K562 (cell line): Measurements from ENCODE around the gene CST4. TPM values are rescaled to one million over a fixed set of nuclear protein-coding genes. Genes with fewer than 3 reads are reported as not detected.
"Not testable (repeated sequence)": the region's sequence is repeated elsewhere in the genome, so short reads cannot be mapped to it uniquely, and the experiment has no call there.

Experiments used
- ATAC-seq: fragments of 200-7000 bp; cut with Tn5 transposase; 3 replicates; pipeline ENCODE4 v1.9.1; 2020; ENCODE audit warnings: moderate library complexity
- BruUV-seq: library from RNA; stranded (reverse); fragments of 400-500 nt; replicated peaks from 2 replicates; lab custom pipeline; 2021; lab: Mats Ljungman, UMichigan
- CTCF ChIA-PET: fragments of 300-600 bp; formaldehyde crosslinking; extraction: SDS; loops from one replicate; lab custom pipeline; 2021; ENCODE audit warnings: low intra/inter-chr PET ratio; lab: Yijun Ruan, JAX
- POLR2A ChIA-PET: fragments of 300-600, 350-650 bp; sonication (Branson Sonifier 250); formaldehyde crosslinking; extraction: SDS; loops from one replicate; lab custom pipeline; 2021; ENCODE audit warnings: antibody characterized with exemption, inconsistent platforms; lab: Yijun Ruan, JAX
- DNase-seq, 4 experiments: peaks; one replicate each; pipeline versions ENCODE4 v3.0.0 to v3.0.0-alpha.2; 2011 to 2018; ENCODE audit warnings: low spot score in 3 of 4, mixed read lengths in 3 of 4; ENCODE audit errors: extremely low read depth in 1 of 4
- FAIRE-seq: peaks from 2 replicates; lab custom pipeline; 2011; peaks lifted over from hg19 to GRCh38; lab: Jason Lieb, UNC
- H2AFZ ChIP-seq: 2 replicates; pipeline ENCODE4 v1.6.0; 2011; ENCODE audit warnings: low read depth, low read length, control low read depth, inconsistent platforms
- H3K27ac ChIP-seq: fragments of 200-600 bp; 3 replicates; pipeline ENCODE4 v1.8.0; 2011; ENCODE audit warnings: low read depth, mild to moderate bottlenecking, control low read depth, inconsistent platforms, low read length, moderate library complexity, mixed read lengths; ENCODE audit errors: extremely low read depth
- H3K27me3 ChIP-seq, 2 experiments: fragments of 300-600 bp in 1 of 2; 2 replicates in 1 of 2; 3 replicates in 1 of 2; pipeline versions ENCODE4 v1.6.0 to v1.8.0; 2011; ENCODE audit warnings: inconsistent platforms in 2 of 2, low read length in 2 of 2, mild to moderate bottlenecking in 1 of 2, mixed read lengths in 1 of 2, moderate library complexity in 1 of 2; ENCODE audit not compliant: control insufficient read depth in 2 of 2, insufficient read depth in 2 of 2
- H3K36me3 ChIP-seq: fragments of 300-600 bp; 3 replicates; pipeline ENCODE4 v1.8.0; 2011; ENCODE audit warnings: mild to moderate bottlenecking, low read length, inconsistent platforms; ENCODE audit not compliant: control insufficient read depth, insufficient read depth
- H3K4me1 ChIP-seq, 2 experiments: fragments of 200-600 bp in 1 of 2; replicated peaks in 1 of 2; 2 replicates in 1 of 2; 3 replicates in 1 of 2; pipeline versions ENCODE4 v1.5.1 to v1.8.0; 2011; ENCODE audit warnings: inconsistent platforms in 2 of 2, low read length in 2 of 2, mild to moderate bottlenecking in 1 of 2, mixed read lengths in 1 of 2, moderate library complexity in 1 of 2; ENCODE audit not compliant: control insufficient read depth in 2 of 2, insufficient read depth in 2 of 2
- H3K4me2 ChIP-seq: 2 replicates; pipeline ENCODE4 v1.6.1; 2011; ENCODE audit warnings: low read length, control low read depth, inconsistent platforms, mixed read lengths; ENCODE audit not compliant: insufficient read depth
- H3K4me3 ChIP-seq: fragments of 200-600 bp; sonication (generic), shearing (Covaris generic); 2 replicates; pipeline ENCODE4 v1.5.1; 2016; ENCODE audit warnings: control low read depth, inconsistent platforms
- H3K79me2 ChIP-seq: fragments of 200-600 bp; 3 replicates; pipeline ENCODE4 v1.8.0; 2011; ENCODE audit warnings: low read length, inconsistent platforms; ENCODE audit not compliant: control insufficient read depth, insufficient read depth
- H3K9ac ChIP-seq, 2 experiments: 2 replicates each; pipeline versions ENCODE4 v1.6.0 to v1.6.1; 2011; ENCODE audit warnings: low read depth in 2 of 2, low read length in 2 of 2, control low read depth in 1 of 2, inconsistent platforms in 1 of 2, mild to moderate bottlenecking in 1 of 2, mixed read lengths in 1 of 2; ENCODE audit not compliant: insufficient read depth in 1 of 2
- H3K9me1 ChIP-seq: one replicate; pipeline ENCODE4 v1.6.0; 2011; ENCODE audit warnings: inconsistent platforms, mild to moderate bottlenecking, low read length, moderate library complexity; ENCODE audit not compliant: control insufficient read depth, insufficient read depth
- H3K9me3 ChIP-seq: replicated peaks from 2 replicates; pipeline ENCODE4 v1.5.1; 2011; ENCODE audit warnings: low read depth, low read length, inconsistent platforms; ENCODE audit not compliant: control insufficient read depth, insufficient read depth
- H4K20me1 ChIP-seq: replicated peaks from 2 replicates; pipeline ENCODE4 v1.6.1; 2011; ENCODE audit warnings: low read length, inconsistent platforms, mixed read lengths; ENCODE audit not compliant: control insufficient read depth, insufficient read depth
- ZNF408 ChIP-seq: fragments of 250-450 bp; sonication (Bioruptor Pico); IDR thresholded peaks from 2 replicates; pipeline ENCODE4 v1.4.0; 2020; ENCODE audit warnings: low read depth, mild to moderate bottlenecking, moderate library complexity
- WGBS: fragments of 100-300 bp; shearing (Covaris generic); methylation state at CpG from one replicate; pipeline ENCODE4 v1.1.6; 2016; ENCODE audit warnings: low coverage, mixed read lengths; ENCODE audit not compliant: insufficient coverage; ENCODE audit errors: missing lambda C conversion rate; 5-methylcytosine and 5-hydroxymethylcytosine counted together
- in situ Hi-C: fragments of 300-500 bp; cut with MboI; formaldehyde crosslinking; loops from 4 replicates; pipeline ENCODE4 v1.15.0; 2018; ENCODE audit warnings: inconsistent platforms, mixed read lengths
- intact Hi-C: fragments of 100-400 bp; cut with micrococcal nuclease; formaldehyde crosslinking; loops from 2 replicates; pipeline ENCODE4 v1.14.2; 2022
- polyA plus RNA-seq, 8 experiments: library from polyadenylated mRNA; depleted of rRNA in 4 of 8; stranded (reverse) in 5 of 8; unstranded in 3 of 8; fragments of >200 nt; fragmentation: Nextera tagmentation in 2 of 8; fragmentation: Illumina TruSeq in 1 of 8; extraction: Ambion mirVana in 2 of 8; extraction: Trizol in 1 of 8; gene quantifications; 2 replicates each; pipeline versions ENCODE4 v1.2.1 to v1.2.3, GENCODE V29; 2011 to 2014; ENCODE audit warnings: inconsistent platforms in 1 of 8, missing spikeins in 1 of 8
- total RNA-seq, 7 experiments: library from RNA; depleted of rRNA in 6 of 7; stranded (reverse); fragments of >200 nt in 6 of 7; fragmentation: Illumina TruSeq in 2 of 7; extraction: Trizol in 2 of 7; gene quantifications; 2 replicates each; pipeline versions ENCODE4 v1.2.1 to v1.2.3, GENCODE V29; 2011 to 2021; ENCODE audit warnings: low replicate concordance in 1 of 7

CST4 gene
- total and polyA plus RNA-seq, 9 of the 15 experiments (the other 6 are each of a cell fraction or from before 2014, with no cell fraction given), result not detected

- H3K4me2 ChIP-seq, H4K20me1 ChIP-seq, H3K79me2 ChIP-seq, H3K27ac ChIP-seq, ATAC-seq, BruUV-seq, in situ Hi-C loops, DNase-seq, H3K27me3 ChIP-seq, CTCF ChIA-PET, intact Hi-C loops, H3K9me3 ChIP-seq, H3K4me1 ChIP-seq, FAIRE-seq, H2AFZ ChIP-seq, H3K4me3 ChIP-seq, H3K9ac ChIP-seq, H3K36me3 ChIP-seq, POLR2A ChIA-PET, H3K9me1 ChIP-seq: not testable (repeated sequence)
Observed at GRCh38 chr20:23711778-23712177, 22.9 kb upstream of the CST4 start.

- 0% methylated on average over 2 of the region's 4 CpGs for WGBS
- no peaks in the 10 kb centered on the region for H3K9me1 ChIP-seq
- ATAC-seq, result no peak
- intact Hi-C loops, result no loop called here
- ChIA-PET POLR2A (no interaction called here), CTCF (no interaction called here)
- H3K4me1 ChIP-seq, result no peaks in the 10 kb centered on the region
- H3K9me3 ChIP-seq, result no peaks in the 10 kb centered on the region
- no peak overlapping the region for H3K27ac ChIP-seq
- H3K4me3 ChIP-seq, result no peak overlapping the region
- no peak for TF ChIP-seq ZNF408 (CRISPR knock-in tag)
- no peaks in the 10 kb centered on the region for H3K27me3 ChIP-seq
- no peak overlapping the region for H3K4me2 ChIP-seq
- FAIRE-seq, result no peak
- BruUV-seq, result no TSS peak
- in situ Hi-C loops, result no loop called here
- no peaks in the 10 kb centered on the region for H3K36me3 ChIP-seq
- H2AFZ ChIP-seq, result no peak overlapping the region
- no peaks in the 10 kb centered on the region for H3K79me2 ChIP-seq
- no peaks in the 10 kb centered on the region for H4K20me1 ChIP-seq
- H3K9ac ChIP-seq, result no peak overlapping the region
- no peak for DNase-seq
Observed at GRCh38 chr20:23710771-23711170, 21.9 kb upstream of the CST4 start.
